Dermis lymphatic vessel endothelial cell (primary cell): ENCODE results near the gene WHAMM. TPM values are rescaled to one million over a fixed set of nuclear protein-coding genes. Genes with fewer than 3 reads are reported as not detected.

ENCODE experiments used
- total RNA-seq: library from RNA; depleted of rRNA; stranded (reverse); fragments of >200 nt; gene quantifications from 2 replicates; pipeline ENCODE4 v1.2.1, GENCODE V29; 2014

WHAMM gene, protein sequence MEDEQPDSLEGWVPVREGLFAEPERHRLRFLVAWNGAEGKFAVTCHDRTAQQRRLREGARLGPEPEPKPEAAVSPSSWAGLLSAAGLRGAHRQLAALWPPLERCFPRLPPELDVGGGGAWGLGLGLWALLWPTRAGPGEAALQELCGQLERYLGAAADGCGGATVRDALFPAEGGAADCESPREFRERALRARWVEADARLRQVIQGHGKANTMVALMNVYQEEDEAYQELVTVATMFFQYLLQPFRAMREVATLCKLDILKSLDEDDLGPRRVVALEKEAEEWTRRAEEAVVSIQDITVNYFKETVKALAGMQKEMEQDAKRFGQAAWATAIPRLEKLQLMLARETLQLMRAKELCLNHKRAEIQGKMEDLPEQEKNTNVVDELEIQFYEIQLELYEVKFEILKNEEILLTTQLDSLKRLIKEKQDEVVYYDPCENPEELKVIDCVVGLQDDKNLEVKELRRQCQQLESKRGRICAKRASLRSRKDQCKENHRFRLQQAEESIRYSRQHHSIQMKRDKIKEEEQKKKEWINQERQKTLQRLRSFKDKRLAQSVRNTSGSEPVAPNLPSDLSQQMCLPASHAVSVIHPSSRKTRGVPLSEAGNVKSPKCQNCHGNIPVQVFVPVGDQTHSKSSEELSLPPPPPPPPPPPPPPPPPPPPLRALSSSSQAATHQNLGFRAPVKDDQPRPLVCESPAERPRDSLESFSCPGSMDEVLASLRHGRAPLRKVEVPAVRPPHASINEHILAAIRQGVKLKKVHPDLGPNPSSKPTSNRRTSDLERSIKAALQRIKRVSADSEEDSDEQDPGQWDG
- 6.1 and 6.2 TPM in 2 replicates for total RNA-seq

DNA sequence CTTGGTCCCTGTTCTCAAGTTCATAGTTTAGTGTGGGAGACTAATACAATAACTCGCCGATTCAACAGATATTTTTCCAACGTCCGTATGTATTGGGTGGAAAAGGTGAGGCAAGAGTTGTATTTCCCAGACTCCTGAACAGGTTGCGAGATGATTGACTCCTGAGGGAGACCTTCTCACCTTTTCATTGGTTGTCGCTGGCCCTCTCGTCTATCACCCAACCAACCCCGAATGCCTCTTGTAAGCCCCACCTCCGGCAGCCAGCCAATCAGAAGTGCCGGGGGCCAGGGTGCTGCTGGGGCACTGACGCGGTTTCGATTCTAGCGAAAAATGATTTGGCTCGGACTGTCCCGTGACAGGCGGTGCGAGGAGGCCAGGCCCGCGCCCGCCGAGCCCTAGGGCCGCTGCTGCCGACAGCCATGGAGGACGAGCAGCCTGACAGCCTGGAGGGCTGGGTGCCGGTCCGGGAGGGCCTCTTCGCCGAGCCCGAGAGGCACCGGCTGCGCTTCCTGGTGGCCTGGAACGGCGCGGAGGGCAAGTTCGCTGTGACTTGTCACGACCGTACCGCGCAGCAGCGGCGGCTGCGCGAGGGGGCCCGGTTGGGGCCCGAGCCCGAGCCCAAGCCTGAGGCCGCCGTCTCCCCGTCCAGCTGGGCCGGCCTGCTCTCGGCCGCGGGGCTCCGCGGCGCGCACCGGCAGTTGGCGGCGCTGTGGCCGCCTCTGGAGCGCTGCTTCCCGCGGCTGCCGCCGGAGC is at the start of gene WHAMM:
Gene WHAMM (plus strand): TSS at position 321 of the 753 bp plus-strand sequence. CDS start 99 bp downstream, at position 420.

DNA sequence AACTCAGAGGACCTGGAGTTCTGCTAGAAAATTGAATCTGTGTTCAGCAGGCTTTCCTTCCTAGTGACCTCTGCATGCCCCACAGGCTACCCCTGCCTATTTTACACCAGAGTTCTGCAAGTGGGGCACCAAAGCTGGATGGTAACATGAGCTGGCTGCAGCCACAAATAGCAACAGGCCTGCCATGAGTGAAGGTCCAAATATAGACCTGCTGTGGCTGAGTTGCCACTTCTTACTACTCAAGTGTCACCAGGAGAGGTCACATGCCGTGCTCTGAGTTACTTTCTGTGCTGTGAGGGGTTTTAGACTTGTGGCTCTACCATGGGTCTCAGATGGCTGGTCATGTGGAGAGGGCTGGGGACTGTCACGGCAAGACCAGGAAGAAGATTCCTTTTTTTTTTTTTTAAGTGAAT is 3.4 kb upstream of the WHAMM start, which contains the start of gene FSD2:
Gene FSD2 (minus strand): TSS at position 76 of the 413 bp plus-strand sequence. CDS start 18,679 bp downstream, outside the sequence.

Other genes with a start within 250 kb of the WHAMM start
- gene CPEB1, start 162.3 kb upstream of the WHAMM start, total RNA-seq = under 0.01 and 0.17 TPM in 2 replicates
- not detected in 2 replicates for gene AP3B2, start 99.8 kb upstream of the WHAMM start, total RNA-seq
- not detected in 2 replicates for gene FSD2, start 3.6 kb upstream of the WHAMM start, total RNA-seq
- 0.26 and 0.98 TPM in 2 replicates for gene HOMER2, start 143.1 kb downstream of the WHAMM start, total RNA-seq
- gene RAMAC, start 176.6 kb downstream of the WHAMM start, total RNA-seq = 27.6 TPM in 2 replicates
- gene C15orf40, start 202.0 kb downstream of the WHAMM start, total RNA-seq = 8.3 and 21.1 TPM in 2 replicates